GM19193 (cell line): ENCODE measurements around the gene EHMT1.

Experiments used
- POLR2A ChIP-seq: IDR thresholded peaks from 4 replicates; pipeline ENCODE4 v1.6.1; 2011; ENCODE audit not compliant: insufficient read depth, insufficient read length; ENCODE audit errors: extremely low read depth

Gene EHMT1

DNA sequence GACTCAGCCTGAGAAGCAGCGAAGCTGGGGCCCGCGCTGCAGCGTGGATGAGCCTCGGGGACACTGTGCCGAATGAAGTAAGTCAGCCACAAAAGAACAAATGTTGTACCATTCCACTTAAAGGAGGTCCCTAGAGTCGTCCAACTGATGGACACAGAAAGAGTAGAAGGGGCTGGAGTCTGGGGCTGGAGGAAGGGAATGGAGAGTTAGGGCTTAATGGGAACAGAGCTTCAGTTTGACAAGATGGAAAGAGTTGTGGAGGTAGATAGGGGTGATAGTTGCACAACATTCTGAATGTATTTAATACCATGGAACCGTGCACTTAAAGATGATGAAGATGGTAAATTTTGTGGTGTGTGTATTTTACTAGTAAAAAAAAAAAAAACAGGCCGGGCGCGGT lies 119.9 kb downstream of the EHMT1 start:
- no peak for TF ChIP-seq POLR2A

DNA sequence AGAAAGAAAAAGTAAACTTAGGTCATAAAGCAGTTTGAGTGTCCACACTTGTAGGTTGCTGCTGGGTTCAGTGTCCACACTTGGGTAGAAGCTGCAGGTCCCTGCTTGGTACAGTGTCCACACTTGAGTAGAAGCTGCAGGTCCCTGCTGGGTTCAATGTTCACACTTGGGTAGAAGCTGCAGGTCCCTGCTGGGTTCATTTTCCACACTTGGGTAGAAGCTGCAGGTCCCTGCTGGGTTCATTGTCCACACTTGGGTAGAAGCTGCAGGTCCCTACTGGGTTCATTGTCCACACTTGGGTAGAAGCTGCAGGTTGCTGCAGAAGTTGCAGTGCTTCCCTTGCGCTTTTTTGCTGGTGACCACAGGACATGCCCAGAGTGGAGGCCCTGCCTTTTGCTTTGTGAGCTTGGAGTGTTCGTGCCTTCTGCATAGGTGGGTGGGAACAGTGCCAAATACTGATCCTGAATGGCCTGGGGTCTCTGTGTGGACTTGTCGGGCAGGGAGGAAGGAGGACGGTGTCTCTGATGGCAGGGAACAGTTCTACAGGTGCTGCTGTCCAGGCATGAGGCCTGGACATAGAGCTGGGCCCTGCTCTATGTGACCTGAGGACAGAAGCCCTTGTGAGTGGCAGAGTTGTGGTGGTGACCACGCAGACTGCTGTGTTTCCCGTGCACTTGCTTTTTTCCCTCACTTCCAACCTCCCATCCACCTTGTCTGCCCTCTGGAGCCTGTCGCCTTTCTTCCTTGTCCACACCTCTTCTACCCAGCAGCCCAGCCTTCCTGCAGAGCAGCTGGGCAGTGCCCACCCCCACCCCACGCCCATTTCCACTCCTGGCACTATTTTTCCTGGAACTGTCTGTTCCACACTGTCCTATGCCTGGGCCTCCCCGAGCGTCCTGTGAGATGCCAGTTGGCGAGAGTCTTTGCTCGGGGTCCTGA lies 120.8 kb downstream of the EHMT1 start:
- peak; percentile 13 for TF ChIP-seq POLR2A

GRCh38 chr9:137740312-137740711 lies 121.5 kb downstream of the EHMT1 start:
- no peak for TF ChIP-seq POLR2A

DNA sequence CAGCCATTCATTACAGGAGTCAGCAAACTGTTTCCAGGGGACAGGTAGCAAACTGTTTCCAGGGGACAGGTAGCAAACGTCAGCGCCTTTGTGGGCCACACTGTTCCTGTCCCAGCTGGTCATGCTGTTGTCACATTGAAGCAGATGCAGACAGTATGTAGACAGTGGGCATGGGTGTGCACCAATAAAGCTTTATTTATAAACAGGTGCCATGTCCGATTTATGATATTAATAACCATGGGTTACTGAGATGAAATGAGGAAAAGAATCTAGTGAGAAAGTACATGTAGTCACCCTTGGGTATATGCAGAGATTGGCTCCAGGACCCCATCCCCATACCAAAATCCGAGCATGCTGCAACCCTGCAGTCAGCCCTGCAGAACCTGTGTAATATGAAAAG lies 122.5 kb downstream of the EHMT1 start:
- TF ChIP-seq POLR2A: no peak

DNA sequence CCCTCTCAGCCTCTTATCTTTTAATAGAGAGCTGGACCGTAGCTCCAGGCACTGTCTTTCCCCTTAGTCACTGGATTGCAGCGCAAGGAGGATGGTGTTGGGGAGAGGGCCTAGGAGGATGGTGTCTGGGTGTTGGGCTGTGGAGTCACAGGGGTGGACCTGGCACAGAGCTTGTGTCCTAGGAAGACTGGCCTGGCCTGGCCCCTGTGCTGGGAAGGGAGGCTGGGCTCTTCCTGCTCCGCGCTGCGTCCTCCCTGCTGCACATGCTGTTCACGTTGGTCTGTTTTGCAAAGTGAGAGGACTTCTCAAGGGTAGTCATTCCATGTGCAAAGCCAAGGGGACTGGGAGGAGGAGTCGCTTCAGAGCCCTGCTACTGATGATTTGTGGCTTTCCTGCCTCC lies 123.9 kb downstream of the EHMT1 start:
- no peak for TF ChIP-seq POLR2A

DNA sequence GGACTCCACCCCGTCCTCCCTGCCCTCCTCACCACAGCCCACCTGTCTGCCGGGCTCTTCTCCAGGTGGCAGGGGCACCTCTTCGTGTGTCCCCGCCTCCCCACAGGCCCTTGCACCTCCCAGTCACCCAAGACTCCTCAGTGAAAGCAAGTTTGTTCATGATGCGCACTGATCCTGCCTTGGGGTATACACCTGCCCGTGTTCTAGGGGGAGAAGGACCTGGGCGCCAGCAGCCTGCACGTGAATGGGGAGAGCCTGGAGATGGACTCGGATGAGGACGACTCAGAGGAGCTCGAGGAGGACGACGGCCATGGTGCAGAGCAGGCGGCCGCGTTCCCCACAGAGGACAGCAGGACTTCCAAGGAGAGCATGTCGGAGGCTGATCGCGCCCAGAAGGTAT lies 124.9 kb downstream of the EHMT1 start:
- no peak for TF ChIP-seq POLR2A

GRCh38 chr9:137744632-137745183 lies 125.9 kb downstream of the EHMT1 start:
- no peak for TF ChIP-seq POLR2A

GRCh38 chr9:137745541-137745991 lies 126.8 kb downstream of the EHMT1 start:
- peak; percentile 63 for TF ChIP-seq POLR2A

DNA sequence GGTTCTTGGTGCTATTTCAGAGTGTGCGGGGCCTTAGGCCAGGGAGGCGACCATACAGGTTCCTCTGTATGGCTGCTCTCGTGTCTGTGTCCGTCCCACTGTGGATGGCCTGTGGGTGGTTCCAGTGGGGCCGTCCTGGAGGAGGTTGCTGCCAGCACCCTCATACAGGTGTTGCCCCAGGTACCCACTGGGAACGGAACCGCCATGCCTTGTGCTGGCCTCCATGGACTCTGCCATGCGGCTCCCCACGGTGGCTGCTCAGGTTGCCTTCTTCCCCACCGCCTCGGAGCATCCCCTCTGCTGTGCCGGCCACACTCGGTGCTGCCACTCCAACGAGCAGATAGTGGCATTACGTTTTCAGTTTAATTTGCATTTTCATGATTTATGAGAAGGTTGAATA lies 129.5 kb downstream of the EHMT1 start:
- TF ChIP-seq POLR2A: peak; percentile 36

- no peak for TF ChIP-seq POLR2A
Measured at GRCh38 chr9:137748741-137749140, 129.9 kb downstream of the EHMT1 start.

DNA sequence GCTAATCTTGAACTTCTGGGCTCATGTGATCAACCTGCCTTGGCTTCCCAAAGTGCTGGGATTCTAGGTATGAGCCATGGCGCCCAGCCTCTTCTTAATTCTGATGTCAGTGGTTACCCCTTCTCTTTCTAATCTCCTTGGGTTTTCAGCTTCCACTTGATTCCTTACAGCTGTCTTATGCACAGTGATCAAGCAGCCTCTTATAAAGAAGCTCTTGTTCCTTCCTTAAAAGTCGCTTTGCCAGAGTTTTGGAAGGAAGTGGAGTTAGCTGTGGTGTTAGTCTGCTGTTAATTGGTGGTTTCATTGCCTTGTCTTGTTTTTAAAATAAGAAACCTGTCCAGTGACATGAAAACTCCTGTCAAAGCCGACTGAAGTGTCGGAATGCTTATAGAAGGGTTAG lies 130.7 kb downstream of the EHMT1 start:
- TF ChIP-seq POLR2A: no peak

DNA sequence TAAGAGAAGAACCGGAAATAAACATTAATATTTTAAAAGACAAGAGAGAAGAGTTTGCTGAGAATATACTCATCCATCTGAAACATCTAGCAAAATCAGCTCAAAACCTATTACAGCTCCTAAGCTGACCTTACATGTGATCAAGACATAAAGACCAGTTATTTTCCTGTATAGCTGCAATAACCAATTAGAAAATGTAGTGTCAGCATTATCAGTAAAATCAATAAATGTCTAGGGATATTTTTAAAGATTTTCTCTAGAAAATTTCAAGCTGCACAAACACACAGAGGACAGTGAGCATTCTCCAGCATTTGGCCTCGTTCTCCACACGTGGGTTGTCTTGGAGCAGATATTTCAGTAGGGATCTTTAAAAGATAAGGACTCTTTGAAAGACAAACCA lies 131.2 kb downstream of the EHMT1 start:
- TF ChIP-seq POLR2A: no peak

DNA sequence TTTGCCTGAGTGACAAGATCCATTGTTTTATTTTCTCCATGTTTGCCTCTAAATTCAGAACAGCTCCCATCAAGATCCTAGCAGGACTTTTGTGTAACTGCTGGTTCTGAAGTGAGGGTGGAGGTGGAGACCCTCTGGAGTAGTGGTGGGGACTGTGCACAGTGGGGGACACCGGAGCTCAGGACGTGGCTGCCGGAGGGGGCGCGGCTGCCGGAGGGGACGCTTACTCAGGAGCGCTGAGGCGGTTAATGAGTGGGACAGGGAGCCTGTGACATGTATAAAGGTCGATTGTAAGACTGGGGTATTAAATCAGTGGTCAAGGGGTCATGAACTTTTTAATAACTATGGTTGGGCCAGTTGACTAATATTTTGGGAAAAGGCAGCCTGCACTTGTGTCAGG lies 131.8 kb downstream of the EHMT1 start:
- no peak for TF ChIP-seq POLR2A

- no peak for TF ChIP-seq POLR2A
Measured at GRCh38 chr9:137751616-137752015, 132.8 kb downstream of the EHMT1 start.

- no peak for TF ChIP-seq POLR2A
Measured at GRCh38 chr9:137752426-137752825, 133.6 kb downstream of the EHMT1 start.

DNA sequence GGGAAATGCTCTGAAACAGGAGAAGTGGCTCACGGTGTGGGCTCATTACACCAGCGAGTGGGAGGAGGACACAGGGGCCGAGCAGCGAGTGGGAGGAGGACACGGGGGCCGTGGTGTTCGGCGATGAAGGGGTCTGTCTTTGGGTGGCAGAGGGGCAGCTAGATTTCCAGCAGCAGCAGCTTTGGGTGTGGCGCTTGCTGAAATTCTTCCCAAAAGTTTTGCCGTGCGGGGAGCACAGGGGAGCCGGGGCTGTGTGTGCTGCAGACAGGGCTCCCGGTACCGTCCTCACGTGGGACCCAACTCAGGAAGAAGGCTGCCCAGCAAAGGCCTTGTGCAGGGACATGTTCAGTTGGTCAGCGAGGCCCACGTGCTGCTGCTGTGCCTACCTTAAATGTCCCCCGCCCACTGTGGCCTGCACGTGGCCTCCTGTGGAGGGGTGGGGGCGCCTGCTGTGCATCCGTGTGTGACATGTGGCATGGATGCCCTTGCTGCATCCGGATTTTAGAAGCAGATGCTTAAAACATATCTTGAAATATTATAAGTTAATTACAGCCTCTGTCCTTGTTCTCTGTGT lies 134.5 kb downstream of the EHMT1 start:
- TF ChIP-seq POLR2A: no peak
